ENCODE data around the gene CUL5.

DNA sequence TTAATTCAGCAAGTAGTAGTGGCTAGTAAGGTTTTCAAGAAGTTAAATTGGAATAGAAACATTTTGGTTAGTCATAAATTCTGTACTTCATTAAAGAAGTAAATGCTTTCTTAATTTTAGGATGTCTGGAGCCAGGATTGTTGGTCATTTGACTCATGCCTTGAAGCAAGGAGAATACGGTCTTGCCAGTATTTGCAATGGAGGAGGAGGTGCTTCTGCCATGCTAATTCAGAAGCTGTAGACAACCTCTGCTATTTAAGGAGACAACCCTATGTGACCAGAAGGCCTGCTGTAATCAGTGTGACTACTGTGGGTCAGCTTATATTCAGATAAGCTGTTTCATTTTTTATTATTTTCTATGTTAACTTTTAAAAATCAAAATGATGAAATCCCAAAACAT lies 138.5 kb downstream of the CUL5 start:
- TF ChIP-seq, protein P1, sequence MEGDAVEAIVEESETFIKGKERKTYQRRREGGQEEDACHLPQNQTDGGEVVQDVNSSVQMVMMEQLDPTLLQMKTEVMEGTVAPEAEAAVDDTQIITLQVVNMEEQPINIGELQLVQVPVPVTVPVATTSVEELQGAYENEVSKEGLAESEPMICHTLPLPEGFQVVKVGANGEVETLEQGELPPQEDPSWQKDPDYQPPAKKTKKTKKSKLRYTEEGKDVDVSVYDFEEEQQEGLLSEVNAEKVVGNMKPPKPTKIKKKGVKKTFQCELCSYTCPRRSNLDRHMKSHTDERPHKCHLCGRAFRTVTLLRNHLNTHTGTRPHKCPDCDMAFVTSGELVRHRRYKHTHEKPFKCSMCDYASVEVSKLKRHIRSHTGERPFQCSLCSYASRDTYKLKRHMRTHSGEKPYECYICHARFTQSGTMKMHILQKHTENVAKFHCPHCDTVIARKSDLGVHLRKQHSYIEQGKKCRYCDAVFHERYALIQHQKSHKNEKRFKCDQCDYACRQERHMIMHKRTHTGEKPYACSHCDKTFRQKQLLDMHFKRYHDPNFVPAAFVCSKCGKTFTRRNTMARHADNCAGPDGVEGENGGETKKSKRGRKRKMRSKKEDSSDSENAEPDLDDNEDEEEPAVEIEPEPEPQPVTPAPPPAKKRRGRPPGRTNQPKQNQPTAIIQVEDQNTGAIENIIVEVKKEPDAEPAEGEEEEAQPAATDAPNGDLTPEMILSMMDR (conservative IDR thresholded peaks at IDR 0.05; ENCODE audit: low read length) = no peak
- TF ChIP-seq EZH2phosphoT487 (IDR thresholded peaks at IDR 0.05; ENCODE audit: borderline replicate concordance, low read depth, low read length) = no peak
